Stimulated activated naive B cell treated with anti-CD40 and anti-IgM and Interleukin-4, amounts not matched to agents 10 μg/mL and 1 μg/mL and 100 μg/mL, for 72 hours (primary cell): ENCODE measurements around the gene IQCK.

ENCODE experiments used
- ATAC-seq, 2 donors: fragments of 150-1000 bp; cut with Tn5 transposase; replicated peaks; 2 replicates each; pipeline ENCODE4 v1.10.0; 2021; ENCODE audit warnings: moderate library complexity in 1 of 2
- DNase-seq: peaks from one replicate; pipeline ENCODE4 v3.0.0; 2021
- H3K27ac Mint-ChIP-seq: one replicate; pipeline ENCODE4 v1.8.0; 2022; ENCODE audit warnings: mild to moderate bottlenecking, mixed read lengths
- H3K27me3 Mint-ChIP-seq, 2 donors: one replicate each; pipeline ENCODE4 v1.8.0; 2022; ENCODE audit warnings: mixed read lengths in 2 of 2
- H3K36me3 Mint-ChIP-seq, 2 donors: one replicate each; pipeline ENCODE4 v1.8.0; 2022; ENCODE audit warnings: mixed read lengths in 2 of 2, mild to moderate bottlenecking in 1 of 2
- H3K4me1 Mint-ChIP-seq, 2 donors: one replicate each; pipeline ENCODE4 v1.8.0; 2022; ENCODE audit warnings: mixed read lengths in 2 of 2, mild to moderate bottlenecking in 1 of 2
- H3K4me3 Mint-ChIP-seq, 2 donors: one replicate each; pipeline ENCODE4 v1.8.0; 2022; ENCODE audit warnings: mild to moderate bottlenecking in 2 of 2, mixed read lengths in 2 of 2, moderate library complexity in 1 of 2
- H3K9me3 Mint-ChIP-seq, 2 donors: one replicate each; pipeline ENCODE4 v1.8.0; 2022; ENCODE audit warnings: mixed read lengths in 2 of 2, mild to moderate bottlenecking in 1 of 2

IQCK gene

DNA sequence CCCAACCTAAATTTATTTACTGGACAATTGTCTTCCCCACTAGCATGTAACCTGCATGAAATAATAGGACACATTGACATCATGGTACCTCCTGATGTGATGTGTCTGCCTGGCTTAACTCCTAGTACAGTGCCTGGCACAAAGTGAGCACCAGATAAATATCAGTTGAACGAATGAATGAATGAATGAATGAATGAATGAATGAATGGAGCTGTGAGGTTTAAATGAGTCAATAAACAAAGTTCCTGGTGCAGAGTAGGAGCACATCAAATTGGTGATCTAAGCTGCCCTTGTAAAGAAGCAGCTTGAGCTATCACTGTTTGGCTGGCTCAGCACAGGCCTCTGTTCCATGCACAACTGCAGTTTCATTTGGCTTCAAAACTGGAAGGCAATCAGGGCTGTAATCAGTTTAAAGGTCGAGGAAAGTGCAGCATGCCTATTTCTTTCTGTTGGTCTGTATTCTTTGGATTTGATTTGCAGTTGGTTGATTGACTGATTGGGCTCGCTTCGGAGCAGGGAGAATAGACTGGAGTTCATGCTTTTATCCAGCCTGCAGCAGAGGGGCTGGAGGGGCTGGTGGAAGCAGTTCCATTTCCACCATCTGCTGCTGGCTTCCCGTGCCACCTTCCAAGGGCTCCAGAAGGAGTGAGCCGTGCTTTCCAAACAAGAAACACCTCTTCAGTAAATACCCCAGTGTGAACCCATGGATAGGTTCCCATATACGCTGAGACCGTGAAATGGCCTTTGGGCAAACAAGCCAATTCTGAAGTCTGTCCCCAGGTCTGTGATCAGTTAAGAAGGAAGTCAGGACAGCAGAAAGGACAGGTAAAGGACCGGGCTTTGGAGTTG lies 112.0 kb downstream of the IQCK start:
- peaks cover 0 to 2% of the 10 kb centered on the region in 2 donors for H3K4me1 Mint-ChIP-seq
- no peak overlapping the region for H3K4me3 Mint-ChIP-seq
- no peaks in the 10 kb centered on the region for H3K9me3 Mint-ChIP-seq
- H3K27me3 Mint-ChIP-seq: no peaks in the 10 kb centered on the region
- ATAC-seq (no peak), DNase-seq (no peak)
- no peaks in the 10 kb centered on the region for H3K36me3 Mint-ChIP-seq
- H3K27ac Mint-ChIP-seq: no peak overlapping the region

DNA sequence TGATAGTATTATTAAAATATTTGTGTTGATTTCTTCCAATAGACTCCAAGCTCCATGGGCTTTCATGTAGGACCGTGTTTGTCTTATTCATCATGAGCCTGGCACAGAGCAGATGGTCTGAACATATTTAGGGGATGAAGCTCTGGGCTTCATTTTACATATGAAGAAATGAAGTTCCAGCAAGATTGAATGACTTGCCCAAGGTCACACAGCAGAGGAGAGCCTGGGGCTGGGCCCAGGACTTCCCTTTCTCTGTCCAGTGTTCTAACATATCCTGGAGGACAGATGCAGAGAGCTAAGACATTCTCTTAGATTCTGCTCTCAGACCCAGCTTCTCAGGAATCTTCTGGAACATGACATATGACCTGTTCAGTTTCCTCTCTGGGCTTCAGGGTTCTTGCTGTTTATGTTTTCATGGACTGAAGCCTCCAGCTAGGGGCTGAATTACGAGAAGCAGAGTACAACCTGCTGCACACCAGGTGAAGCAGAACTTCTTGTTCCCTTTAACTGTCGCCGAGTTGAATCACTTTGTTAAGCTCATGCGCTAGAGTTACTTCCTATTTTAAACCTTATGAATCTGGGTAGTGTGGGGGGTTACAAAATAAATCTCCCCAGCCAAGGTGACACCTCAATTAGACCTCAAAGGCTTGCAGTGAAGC lies 113.0 kb downstream of the IQCK start:
- Mint-ChIP-seq H3K27ac (no peak overlapping the region), H3K9me3 (no peaks in the 10 kb centered on the region), H3K4me3 (no peak overlapping the region), H3K4me1 (peaks cover 0 to 2% of the 10 kb centered on the region in 2 donors), H3K36me3 (no peaks in the 10 kb centered on the region), H3K27me3 (no peaks in the 10 kb centered on the region)
- ATAC-seq (no peak), DNase-seq (no peak)

- Mint-ChIP-seq H3K9me3 (no peaks in the 10 kb centered on the region), H3K4me1 (peaks cover 0 to 2% of the 10 kb centered on the region in 2 donors)
- DNase-seq: no peak
Measured at GRCh38 chr16:19831678-19832077, 113.6 kb downstream of the IQCK start.

GRCh38 chr16:19833176-19833575 lies 115.1 kb downstream of the IQCK start:
- no peaks in the 10 kb centered on the region for H3K36me3 Mint-ChIP-seq
- ATAC-seq (no peak), DNase-seq (no peak)
- H3K4me1 Mint-ChIP-seq: peaks cover 0 to 2% of the 10 kb centered on the region in 2 donors
- H3K27ac Mint-ChIP-seq: no peak overlapping the region
- no peaks in the 10 kb centered on the region for H3K27me3 Mint-ChIP-seq
- H3K4me3 Mint-ChIP-seq: no peak overlapping the region
- H3K9me3 Mint-ChIP-seq: no peaks in the 10 kb centered on the region

More at GRCh38 chr16:19831678-19832077, 113.6 kb downstream of the IQCK start:
- Mint-ChIP-seq H3K27ac (no peak overlapping the region), H3K36me3 (no peaks in the 10 kb centered on the region), H3K4me3 (no peak overlapping the region), H3K27me3 (no peaks in the 10 kb centered on the region)
- ATAC-seq: no peak

- H3K27me3 Mint-ChIP-seq: no peaks in the 10 kb centered on the region
- H3K4me1 Mint-ChIP-seq: peaks cover 0 to 2% of the 10 kb centered on the region in 2 donors
- DNase-seq (no peak), ATAC-seq (no peak)
- H3K36me3 Mint-ChIP-seq: no peaks in the 10 kb centered on the region
- no peak overlapping the region for H3K4me3 Mint-ChIP-seq
- no peak overlapping the region for H3K27ac Mint-ChIP-seq
- H3K9me3 Mint-ChIP-seq: no peaks in the 10 kb centered on the region
Measured at GRCh38 chr16:19833581-19833980, 115.5 kb downstream of the IQCK start.

DNA sequence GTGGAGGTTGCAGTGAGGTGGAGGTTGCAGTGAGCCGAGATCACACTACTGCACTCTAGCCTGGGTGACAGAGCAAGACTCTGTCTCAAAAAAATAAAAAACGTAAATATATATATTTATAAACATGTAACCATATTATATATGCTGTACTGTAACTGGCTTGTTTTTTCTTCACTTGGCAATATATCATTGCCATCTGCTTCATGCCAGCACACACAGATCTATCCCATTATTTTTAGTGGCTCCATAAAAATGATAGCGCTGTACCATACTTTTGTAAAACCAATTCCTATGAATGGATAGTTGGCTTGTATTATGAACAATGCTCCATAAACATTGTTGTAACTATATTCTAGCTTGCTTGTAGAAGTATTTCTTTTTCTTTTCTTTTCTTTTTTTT lies 117.1 kb downstream of the IQCK start:
- Mint-ChIP-seq H3K27me3 (no peaks in the 10 kb centered on the region), H3K9me3 (no peaks in the 10 kb centered on the region), H3K4me1 (peaks cover 0 to 2% of the 10 kb centered on the region in 2 donors), H3K27ac (no peak overlapping the region), H3K4me3 (no peak overlapping the region), H3K36me3 (no peaks in the 10 kb centered on the region)
- no peak for ATAC-seq
- DNase-seq: no peak

DNA sequence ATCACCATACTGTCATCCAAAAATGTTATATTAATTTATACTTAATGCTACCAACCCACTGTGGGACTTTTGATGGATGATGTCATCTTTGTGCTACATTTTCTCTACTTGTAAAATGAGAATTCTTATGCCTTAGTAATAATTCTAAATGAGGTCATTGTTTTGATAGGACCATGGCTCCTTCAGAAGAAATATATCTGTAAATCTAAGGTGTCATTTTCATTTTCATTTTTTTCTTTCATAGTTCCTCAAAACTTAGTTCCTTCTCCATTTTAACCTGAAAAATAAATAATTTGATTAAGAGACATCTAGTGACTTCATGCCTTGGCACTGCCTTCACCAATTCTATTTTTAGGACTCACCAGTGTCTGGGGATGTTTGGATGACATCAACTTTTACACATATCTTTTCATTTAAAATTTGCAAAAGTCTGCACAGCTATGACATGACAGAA lies 117.9 kb downstream of the IQCK start:
- Mint-ChIP-seq H3K9me3 (no peaks in the 10 kb centered on the region), H3K27ac (no peak overlapping the region), H3K4me3 (no peak overlapping the region), H3K4me1 (no peaks in the 10 kb centered on the region), H3K27me3 (no peaks in the 10 kb centered on the region), H3K36me3 (no peaks in the 10 kb centered on the region)
- DNase-seq: no peak
- ATAC-seq: no peak

DNA sequence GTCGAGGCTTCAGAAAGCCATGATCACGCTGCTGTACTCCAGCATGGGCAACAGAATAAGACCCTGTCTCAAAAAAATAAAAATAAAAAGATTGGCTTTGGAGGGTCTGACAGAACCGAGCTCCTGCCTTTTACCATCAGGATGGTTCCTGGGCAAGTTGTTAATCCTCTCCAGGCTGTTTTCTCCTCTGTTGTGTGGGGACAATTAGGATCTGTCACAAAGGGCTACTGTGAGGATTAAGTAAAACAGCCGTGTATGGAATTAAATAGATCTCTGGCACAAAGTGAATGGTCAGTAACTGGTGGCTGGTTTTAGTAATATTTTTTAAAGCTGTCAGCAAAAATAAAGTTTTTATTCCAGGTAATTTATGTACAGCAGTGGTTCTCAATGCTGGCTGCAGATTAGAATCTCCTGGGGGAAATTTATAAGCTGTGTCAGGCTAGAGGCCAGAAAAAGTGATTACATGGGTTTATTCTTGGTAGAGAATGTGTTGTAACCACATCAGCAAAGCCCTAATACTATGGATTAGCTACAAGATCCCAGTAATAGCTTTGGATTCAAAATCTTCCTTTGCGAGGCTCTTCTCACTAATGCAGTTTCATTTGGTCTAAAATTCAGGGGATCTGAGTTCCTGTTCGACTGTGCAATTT lies 119.4 kb downstream of the IQCK start:
- H3K27me3 Mint-ChIP-seq: no peaks in the 10 kb centered on the region
- DNase-seq: no peak
- no peak overlapping the region for H3K27ac Mint-ChIP-seq
- H3K36me3 Mint-ChIP-seq: no peaks in the 10 kb centered on the region
- no peaks in the 10 kb centered on the region for H3K9me3 Mint-ChIP-seq
- no peak overlapping the region for H3K4me3 Mint-ChIP-seq
- H3K4me1 Mint-ChIP-seq: no peaks in the 10 kb centered on the region
- no peak for ATAC-seq

GRCh38 chr16:19837984-19838707 lies 120.1 kb downstream of the IQCK start:
- Mint-ChIP-seq H3K27me3 (no peaks in the 10 kb centered on the region), H3K27ac (no peak overlapping the region), H3K4me1 (no peaks in the 10 kb centered on the region), H3K4me3 (no peak overlapping the region), H3K9me3 (no peaks in the 10 kb centered on the region), H3K36me3 (no peaks in the 10 kb centered on the region)
- no peak for DNase-seq
- ATAC-seq: no peak

- Mint-ChIP-seq H3K4me3 (no peak overlapping the region), H3K9me3 (no peaks in the 10 kb centered on the region), H3K27me3 (no peaks in the 10 kb centered on the region), H3K4me1 (no peaks in the 10 kb centered on the region), H3K36me3 (no peaks in the 10 kb centered on the region), H3K27ac (no peak overlapping the region)
- ATAC-seq (no peak), DNase-seq (no peak)
Measured at GRCh38 chr16:19840524-19841110, 122.5 kb downstream of the IQCK start.

- DNase-seq (no peak), ATAC-seq (no peak)
- H3K27me3 Mint-ChIP-seq: no peaks in the 10 kb centered on the region
- H3K4me1 Mint-ChIP-seq: no peaks in the 10 kb centered on the region
- no peaks in the 10 kb centered on the region for H3K9me3 Mint-ChIP-seq
- no peak overlapping the region for H3K27ac Mint-ChIP-seq
- no peaks in the 10 kb centered on the region for H3K36me3 Mint-ChIP-seq
- H3K4me3 Mint-ChIP-seq: no peak overlapping the region
Measured at GRCh38 chr16:19841184-19841583, 123.1 kb downstream of the IQCK start.

- DNase-seq: no peak
- H3K9me3 Mint-ChIP-seq: no peaks in the 10 kb centered on the region
Measured at GRCh38 chr16:19842426-19843157, 124.5 kb downstream of the IQCK start.

GRCh38 chr16:19843371-19843770 lies 125.3 kb downstream of the IQCK start:
- H3K36me3 Mint-ChIP-seq: no peaks in the 10 kb centered on the region
- H3K27me3 Mint-ChIP-seq: no peaks in the 10 kb centered on the region
- no peak for ATAC-seq
- no peaks in the 10 kb centered on the region for H3K4me1 Mint-ChIP-seq
- H3K27ac Mint-ChIP-seq: no peak overlapping the region
- H3K9me3 Mint-ChIP-seq: no peaks in the 10 kb centered on the region
- H3K4me3 Mint-ChIP-seq: no peak overlapping the region
- no peak for DNase-seq

More at GRCh38 chr16:19842426-19843157, 124.5 kb downstream of the IQCK start:
- no peaks in the 10 kb centered on the region for H3K27me3 Mint-ChIP-seq
- no peak overlapping the region for H3K4me3 Mint-ChIP-seq
- no peaks in the 10 kb centered on the region for H3K36me3 Mint-ChIP-seq
- no peak for ATAC-seq
- H3K4me1 Mint-ChIP-seq: no peaks in the 10 kb centered on the region
- H3K27ac Mint-ChIP-seq: no peak overlapping the region
